Stimulated activated CD4-positive, alpha-beta T cell treated with anti-CD3 and anti-CD28 coated beads, Interleukin-4, amount 100 ng/mL, for 1 hour (primary cell): ENCODE data around the gene RAB3B.

Experiments
- DNase-seq: peaks from one replicate; pipeline ENCODE4 v3.0.0-alpha.2; 2020

RAB3B gene

GRCh38 chr1:51955797-51956527 lies 34.5 kb downstream of the RAB3B start:
- no peak for DNase-seq

- DNase-seq: no peak
Observed at GRCh38 chr1:51954783-51955182, 35.7 kb downstream of the RAB3B start.

- no peak for DNase-seq
Observed at GRCh38 chr1:51953079-51953478, 37.4 kb downstream of the RAB3B start.

GRCh38 chr1:51952638-51953037 lies 37.9 kb downstream of the RAB3B start:
- no peak for DNase-seq

- no peak for DNase-seq
Observed at GRCh38 chr1:51950701-51951100, 39.8 kb downstream of the RAB3B start.

- no peak for DNase-seq
Observed at GRCh38 chr1:51949014-51949702, 41.3 kb downstream of the RAB3B start.

- DNase-seq: no peak
Observed at GRCh38 chr1:51948491-51948915, 42.0 kb downstream of the RAB3B start.

- no peak for DNase-seq
Observed at GRCh38 chr1:51946300-51946699, 44.2 kb downstream of the RAB3B start.

- no peak for DNase-seq
Observed at GRCh38 chr1:51945591-51945990, 44.9 kb downstream of the RAB3B start.

GRCh38 chr1:51942281-51942680 lies 48.2 kb downstream of the RAB3B start:
- no peak for DNase-seq

GRCh38 chr1:51941528-51941927 lies 49.0 kb downstream of the RAB3B start:
- DNase-seq: no peak

GRCh38 chr1:51937112-51937511 lies 53.4 kb downstream of the RAB3B start:
- DNase-seq: no peak

- no peak for DNase-seq
Observed at GRCh38 chr1:51936531-51936930, 54.0 kb downstream of the RAB3B start.

- no peak for DNase-seq
Observed at GRCh38 chr1:51933344-51933743, 57.2 kb downstream of the RAB3B start.

- DNase-seq: no peak
Observed at GRCh38 chr1:51930329-51930728, 60.2 kb downstream of the RAB3B start.

GRCh38 chr1:51928896-51929295 lies 61.6 kb downstream of the RAB3B start:
- no peak for DNase-seq

- DNase-seq: no peak
Observed at GRCh38 chr1:51927029-51927428, 63.5 kb downstream of the RAB3B start.

- DNase-seq: no peak
Observed at GRCh38 chr1:51926171-51926812, 64.2 kb downstream of the RAB3B start.

- peak; percentile 15 for DNase-seq
Observed at GRCh38 chr1:51924455-51924854, 66.0 kb downstream of the RAB3B start.

GRCh38 chr1:51922040-51922439 lies 68.5 kb downstream of the RAB3B start:
- no peak for DNase-seq

GRCh38 chr1:51920130-51920529 lies 70.4 kb downstream of the RAB3B start:
- DNase-seq: no peak

GRCh38 chr1:51919684-51920083 lies 70.8 kb downstream of the RAB3B start:
- DNase-seq: no peak

GRCh38 chr1:51916587-51917405 lies 73.7 kb downstream of the RAB3B start:
- DNase-seq: no peak
